Activated T-helper 17 cell treated with anti-CD3 and anti-CD28 coated beads, Interleukin-2, amount 50 U/mL, for 72 hours (primary cell): ENCODE data around the gene BACE2. TPM values are rescaled to one million over a fixed set of nuclear protein-coding genes. Genes with fewer than 3 reads are reported as not detected.

ENCODE experiments used
- ATAC-seq: fragments of 150-1000 bp; cut with Tn5 transposase; replicated peaks from 2 replicates; pipeline ENCODE4 v1.10.0; 2021; ENCODE audit warnings: mild to moderate bottlenecking, moderate library complexity
- H3K27ac Mint-ChIP-seq: one replicate; pipeline ENCODE4 v1.8.0; 2022; ENCODE audit warnings: mixed read lengths
- H3K27me3 Mint-ChIP-seq: one replicate; pipeline ENCODE4 v1.8.0; 2022; ENCODE audit warnings: mixed read lengths
- H3K36me3 Mint-ChIP-seq: one replicate; pipeline ENCODE4 v1.8.0; 2022; ENCODE audit warnings: low read depth, mild to moderate bottlenecking, mixed read lengths
- H3K4me1 Mint-ChIP-seq: one replicate; pipeline ENCODE4 v1.8.0; 2022; ENCODE audit warnings: mixed read lengths
- H3K4me3 Mint-ChIP-seq: one replicate; pipeline ENCODE4 v1.8.0; 2022; ENCODE audit warnings: mild to moderate bottlenecking, mixed read lengths
- H3K9me3 Mint-ChIP-seq: one replicate; pipeline ENCODE4 v1.8.0; 2022; ENCODE audit warnings: mixed read lengths
- total RNA-seq, 2 donors: library from RNA; stranded (reverse); gene quantifications; one replicate each; pipeline ENCODE4 v1.2.3, GENCODE V29; 2022

The BACE2 gene
- total RNA-seq, 2 donors from 2014 or later = 0.52 TPM; not detected in 1

- Mint-ChIP-seq H3K27ac (no peak overlapping the region), H3K4me1 (no peaks in the 10 kb centered on the region), H3K9me3 (peaks cover 8% of the 10 kb centered on the region), H3K27me3 (peaks cover 22% of the 10 kb centered on the region), H3K36me3 (no peaks in the 10 kb centered on the region), H3K4me3 (no peak overlapping the region)
- no peak for ATAC-seq
Measured at GRCh38 chr21:41256771-41257702, 89.1 kb downstream of the BACE2 start.

DNA sequence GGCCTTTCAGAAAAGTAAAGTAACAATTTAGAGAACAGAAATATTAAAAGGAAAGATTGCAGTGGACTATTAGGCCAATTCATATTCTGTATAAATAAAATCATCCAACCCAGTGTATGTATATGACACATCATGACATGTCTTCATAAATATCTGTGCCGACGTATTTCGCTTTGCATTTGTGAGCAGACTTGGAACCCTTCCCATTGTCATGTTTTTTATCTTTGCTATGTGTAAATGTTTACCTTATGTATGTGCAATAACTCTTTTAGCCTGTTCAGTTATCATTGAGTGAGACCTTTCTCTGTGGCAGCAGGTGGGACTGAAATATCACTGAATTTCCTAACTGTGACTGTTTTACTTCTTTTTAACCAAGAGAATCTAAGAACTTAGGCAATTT lies 90.7 kb downstream of the BACE2 start:
- Mint-ChIP-seq H3K27ac (no peak overlapping the region), H3K36me3 (no peaks in the 10 kb centered on the region), H3K4me1 (no peaks in the 10 kb centered on the region), H3K4me3 (no peak overlapping the region), H3K27me3 (peaks cover 21% of the 10 kb centered on the region), H3K9me3 (peaks cover 8% of the 10 kb centered on the region)
- ATAC-seq = no peak

- no peaks in the 10 kb centered on the region for H3K4me1 Mint-ChIP-seq
- no peaks in the 10 kb centered on the region for H3K36me3 Mint-ChIP-seq
- no peak overlapping the region for H3K4me3 Mint-ChIP-seq
Measured at GRCh38 chr21:41260428-41260827, 92.5 kb downstream of the BACE2 start.

DNA sequence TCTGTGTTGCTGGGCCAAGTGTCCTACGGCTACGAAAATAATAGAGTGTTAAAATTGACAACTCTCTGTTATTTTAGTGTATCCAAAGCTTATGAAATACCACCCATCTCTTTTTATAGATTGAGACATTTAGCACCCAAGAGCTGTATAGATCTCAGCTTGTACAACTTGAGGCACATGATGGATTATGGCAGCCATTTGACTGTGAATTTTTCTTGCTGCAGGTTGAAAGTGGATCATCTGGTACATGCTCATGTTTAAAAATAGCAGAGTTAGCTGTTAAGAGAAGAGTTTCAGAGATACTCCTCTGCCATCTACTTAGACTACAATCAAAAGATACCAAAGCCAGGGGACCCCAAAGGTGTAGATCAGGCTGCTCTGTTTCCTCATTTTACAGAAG lies 99.4 kb downstream of the BACE2 start:
- H3K4me1 Mint-ChIP-seq = no peaks in the 10 kb centered on the region
- no peaks in the 10 kb centered on the region for H3K36me3 Mint-ChIP-seq
- ATAC-seq = no peak
- H3K27ac Mint-ChIP-seq = no peak overlapping the region
- H3K4me3 Mint-ChIP-seq = no peak overlapping the region
- peaks cover 5% of the 10 kb centered on the region for H3K9me3 Mint-ChIP-seq
- H3K27me3 Mint-ChIP-seq = peaks cover 16% of the 10 kb centered on the region

More at GRCh38 chr21:41260428-41260827, 92.5 kb downstream of the BACE2 start:
- Mint-ChIP-seq H3K9me3 (no peaks in the 10 kb centered on the region), H3K27ac (no peak overlapping the region), H3K27me3 (peaks cover 17% of the 10 kb centered on the region)
- no peak for ATAC-seq

- Mint-ChIP-seq H3K4me1 (no peaks in the 10 kb centered on the region), H3K9me3 (peaks cover 12% of the 10 kb centered on the region)
- ATAC-seq = no peak
Measured at GRCh38 chr21:41269535-41269934, 101.6 kb downstream of the BACE2 start.

DNA sequence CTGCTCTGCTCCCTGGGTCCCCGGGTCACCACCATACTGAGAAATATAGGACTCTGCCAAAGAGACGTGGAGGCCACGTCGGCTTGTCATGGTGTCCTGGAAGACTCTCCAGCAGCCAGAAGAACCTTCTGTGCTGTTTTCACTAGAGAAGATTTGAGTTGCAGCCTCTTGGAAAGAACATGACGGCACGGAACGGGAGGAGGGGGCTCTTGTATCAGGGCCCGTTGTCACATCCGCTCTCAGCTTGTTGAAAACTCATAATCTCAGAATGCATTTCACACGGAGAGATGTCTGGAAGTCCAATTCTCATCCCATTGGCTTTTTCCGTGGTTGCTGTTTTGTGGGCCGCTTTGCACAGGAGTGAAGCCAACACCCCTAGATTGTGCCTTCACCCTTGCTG lies 109.2 kb downstream of the BACE2 start:
- Mint-ChIP-seq H3K4me1 (no peaks in the 10 kb centered on the region), H3K9me3 (peaks cover 8% of the 10 kb centered on the region), H3K36me3 (no peaks in the 10 kb centered on the region), H3K27me3 (peaks cover 41% of the 10 kb centered on the region), H3K27ac (no peak overlapping the region), H3K4me3 (no peak overlapping the region)
- no peak for ATAC-seq

More at GRCh38 chr21:41269535-41269934, 101.6 kb downstream of the BACE2 start:
- H3K27me3 Mint-ChIP-seq = peaks cover 13% of the 10 kb centered on the region
- H3K4me3 Mint-ChIP-seq = no peak overlapping the region
- no peak overlapping the region for H3K27ac Mint-ChIP-seq
- H3K36me3 Mint-ChIP-seq = no peaks in the 10 kb centered on the region

GRCh38 chr21:41277846-41278245 lies 109.9 kb downstream of the BACE2 start:
- H3K4me1 Mint-ChIP-seq = no peaks in the 10 kb centered on the region
- peaks cover 1% of the 10 kb centered on the region for H3K9me3 Mint-ChIP-seq
- H3K27ac Mint-ChIP-seq = no peak overlapping the region
- no peak overlapping the region for H3K4me3 Mint-ChIP-seq
- no peak for ATAC-seq
- H3K36me3 Mint-ChIP-seq = no peaks in the 10 kb centered on the region
- peaks cover 40% of the 10 kb centered on the region for H3K27me3 Mint-ChIP-seq

DNA sequence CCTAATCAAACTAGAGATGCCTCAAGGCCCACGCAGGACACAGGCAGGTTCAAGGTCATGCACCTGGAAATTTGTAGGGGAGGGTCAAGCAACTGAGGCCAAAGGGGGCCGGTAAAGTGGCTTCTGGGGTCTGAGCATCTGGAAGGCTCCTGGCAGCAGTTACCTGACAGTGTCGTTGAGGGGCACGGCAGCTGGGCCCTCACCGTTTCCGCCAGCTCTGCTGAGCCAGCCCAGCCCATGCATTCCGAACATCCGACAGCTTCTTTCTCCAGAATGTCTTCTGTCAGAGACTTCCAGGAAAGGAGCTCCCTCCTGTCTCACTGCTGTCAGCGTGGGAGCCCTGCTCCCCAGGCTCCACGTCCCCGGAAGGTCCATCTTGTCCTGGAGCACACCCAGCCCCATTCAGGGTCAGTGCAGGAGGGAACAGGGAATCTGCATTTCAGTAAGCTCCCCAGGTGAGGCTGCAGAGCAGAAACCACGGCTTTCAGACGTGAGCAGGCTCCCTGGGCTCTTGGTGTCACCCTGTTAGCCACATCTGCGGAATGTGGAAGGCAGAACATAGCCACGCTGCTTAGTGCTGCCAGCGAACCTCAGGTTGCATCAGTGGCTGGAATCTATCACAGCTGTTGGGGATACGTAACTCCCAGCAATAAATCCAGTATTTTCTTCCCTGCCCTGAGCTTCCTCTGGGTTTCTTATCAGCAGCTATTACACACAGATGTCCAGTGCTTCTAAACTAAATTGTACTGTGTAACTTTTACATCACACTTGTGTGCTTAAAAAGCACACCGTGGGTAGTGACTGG lies 112.4 kb downstream of the BACE2 start:
- H3K4me3 Mint-ChIP-seq = no peak overlapping the region
- no peaks in the 10 kb centered on the region for H3K36me3 Mint-ChIP-seq
- H3K4me1 Mint-ChIP-seq = no peaks in the 10 kb centered on the region
- ATAC-seq = no peak
- H3K27me3 Mint-ChIP-seq = peaks cover 41% of the 10 kb centered on the region
- no peak overlapping the region for H3K27ac Mint-ChIP-seq
- no peaks in the 10 kb centered on the region for H3K9me3 Mint-ChIP-seq

DNA sequence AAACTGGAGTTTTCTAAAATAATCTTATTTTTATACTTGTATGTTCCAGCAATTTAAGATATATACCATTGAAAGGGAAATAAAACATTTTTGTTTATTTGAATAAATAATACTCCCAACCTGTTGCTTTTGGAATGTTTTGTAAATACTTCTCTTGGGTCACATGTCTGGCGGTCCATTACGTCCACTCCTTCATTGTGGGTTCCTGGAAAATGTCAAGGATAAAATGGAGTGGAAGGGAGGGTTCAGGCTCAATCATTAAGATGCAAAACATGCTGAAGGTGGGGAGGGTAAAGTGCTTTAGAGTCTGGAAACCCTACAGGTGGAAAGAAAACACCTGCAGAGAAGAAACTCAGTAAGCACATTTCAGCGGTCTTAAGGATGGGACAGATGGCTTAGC lies 114.5 kb downstream of the BACE2 start:
- no peak for ATAC-seq
- H3K27me3 Mint-ChIP-seq = peaks cover 32% of the 10 kb centered on the region
- H3K4me1 Mint-ChIP-seq = no peaks in the 10 kb centered on the region
- no peaks in the 10 kb centered on the region for H3K9me3 Mint-ChIP-seq
- no peaks in the 10 kb centered on the region for H3K36me3 Mint-ChIP-seq
- H3K4me3 Mint-ChIP-seq = no peak overlapping the region
- no peak overlapping the region for H3K27ac Mint-ChIP-seq

GRCh38 chr21:41283211-41283818 lies 115.4 kb downstream of the BACE2 start:
- peak; percentile 80 for ATAC-seq
- Mint-ChIP-seq H3K4me3 (no peak overlapping the region), H3K27me3 (peaks cover 28% of the 10 kb centered on the region), H3K27ac (no peak overlapping the region), H3K4me1 (no peaks in the 10 kb centered on the region), H3K36me3 (no peaks in the 10 kb centered on the region), H3K9me3 (no peaks in the 10 kb centered on the region)

GRCh38 chr21:41289431-41289830 lies 121.5 kb downstream of the BACE2 start:
- no peak overlapping the region for H3K27ac Mint-ChIP-seq
- no peaks in the 10 kb centered on the region for H3K4me1 Mint-ChIP-seq
- no peak overlapping the region for H3K4me3 Mint-ChIP-seq
- ATAC-seq = no peak
- no peaks in the 10 kb centered on the region for H3K36me3 Mint-ChIP-seq
- H3K27me3 Mint-ChIP-seq = peaks cover 12% of the 10 kb centered on the region
- no peaks in the 10 kb centered on the region for H3K9me3 Mint-ChIP-seq

DNA sequence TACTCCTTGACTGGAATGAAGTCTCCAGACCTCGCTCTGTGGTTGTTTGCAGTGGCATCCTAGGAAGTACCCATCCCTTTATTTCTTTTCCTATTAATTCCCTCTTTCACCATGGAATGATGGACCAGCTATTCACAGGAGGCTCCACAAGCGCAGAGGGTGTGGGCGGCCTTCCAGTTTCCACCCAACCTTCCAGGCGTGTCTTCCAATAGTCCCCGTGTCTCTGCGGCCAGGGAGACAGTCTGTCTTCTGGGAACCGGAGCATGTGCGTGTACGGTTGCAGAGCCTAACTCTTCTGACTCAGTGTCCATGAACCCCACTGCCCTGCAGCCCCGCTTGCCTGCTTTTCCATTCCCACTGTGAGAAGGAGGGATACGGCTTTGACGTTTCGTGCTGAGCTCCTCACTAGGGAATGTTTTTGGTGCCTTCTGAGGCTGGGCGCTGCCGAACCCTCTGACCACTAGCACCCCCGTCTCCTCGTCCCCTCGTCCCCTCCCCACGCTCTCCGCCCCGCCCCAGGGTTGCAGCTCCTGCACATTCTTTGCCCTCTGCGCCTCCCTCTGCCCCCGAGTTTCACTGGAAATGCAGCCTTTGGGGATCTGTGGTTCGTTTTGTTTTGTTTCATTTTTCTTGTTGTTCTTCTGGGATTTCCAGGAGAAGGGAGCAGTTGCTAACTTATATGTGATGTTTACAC lies 122.3 kb downstream of the BACE2 start:
- ATAC-seq = no peak
- Mint-ChIP-seq H3K9me3 (no peaks in the 10 kb centered on the region), H3K27me3 (peaks cover 18% of the 10 kb centered on the region), H3K27ac (no peak overlapping the region), H3K36me3 (no peaks in the 10 kb centered on the region), H3K4me1 (no peaks in the 10 kb centered on the region), H3K4me3 (no peak overlapping the region)

DNA sequence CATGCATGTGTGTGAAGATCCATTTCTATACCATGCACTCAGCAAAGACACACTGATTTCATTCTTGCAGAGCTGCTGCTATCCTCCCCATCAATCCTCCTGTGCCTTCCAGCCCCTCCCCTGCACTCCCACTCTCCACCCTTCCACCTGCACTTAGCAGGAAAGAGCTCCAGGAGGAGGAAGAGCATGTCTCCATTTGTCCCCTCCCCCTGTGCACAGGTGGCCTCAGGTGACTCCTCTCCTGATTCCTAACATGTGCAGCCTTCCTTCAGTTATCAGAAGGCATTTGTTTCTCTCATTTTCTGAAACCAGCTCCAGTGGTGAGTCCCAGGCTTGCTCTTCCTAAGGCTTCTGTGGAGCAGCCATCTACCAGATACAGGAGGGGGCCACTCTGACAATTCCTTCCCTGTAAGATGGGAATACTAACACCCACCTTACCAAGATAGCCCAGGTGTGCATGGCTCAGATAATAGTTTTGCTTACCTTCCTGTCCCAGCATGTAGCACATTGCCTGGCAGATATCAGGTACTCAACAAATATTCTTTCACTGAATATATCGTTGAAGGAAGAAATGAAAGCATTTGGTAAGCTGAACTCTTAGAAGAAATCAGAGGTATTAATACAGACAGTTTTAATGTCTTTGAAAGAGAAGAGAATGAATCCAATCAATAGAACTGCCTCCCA lies 126.7 kb downstream of the BACE2 start:
- Mint-ChIP-seq H3K4me1 (no peaks in the 10 kb centered on the region), H3K27me3 (peaks cover 34% of the 10 kb centered on the region), H3K9me3 (no peaks in the 10 kb centered on the region), H3K27ac (no peak overlapping the region), H3K4me3 (no peak overlapping the region), H3K36me3 (no peaks in the 10 kb centered on the region)
- no peak for ATAC-seq
